Airway epithelial cell (primary cell): ENCODE results near the gene POMGNT1. TPM values are rescaled to one million over a fixed set of nuclear protein-coding genes. Genes with fewer than 3 reads are reported as not detected.

ENCODE experiments used
- total RNA-seq: library from RNA; depleted of rRNA; stranded (reverse); fragments of >200 nt; gene quantifications from 2 replicates; pipeline ENCODE4 v1.2.3, GENCODE V29; 2015

Gene POMGNT1
- total RNA-seq: 51.6 and 58.7 TPM in 2 replicates

GRCh38 chr1:46197964-46198811 is at the start of gene POMGNT1:
Gene POMGNT1 (minus strand): TSS chr1:46198434. CDS start chr1:46197821, 613 bp downstream.

DNA sequence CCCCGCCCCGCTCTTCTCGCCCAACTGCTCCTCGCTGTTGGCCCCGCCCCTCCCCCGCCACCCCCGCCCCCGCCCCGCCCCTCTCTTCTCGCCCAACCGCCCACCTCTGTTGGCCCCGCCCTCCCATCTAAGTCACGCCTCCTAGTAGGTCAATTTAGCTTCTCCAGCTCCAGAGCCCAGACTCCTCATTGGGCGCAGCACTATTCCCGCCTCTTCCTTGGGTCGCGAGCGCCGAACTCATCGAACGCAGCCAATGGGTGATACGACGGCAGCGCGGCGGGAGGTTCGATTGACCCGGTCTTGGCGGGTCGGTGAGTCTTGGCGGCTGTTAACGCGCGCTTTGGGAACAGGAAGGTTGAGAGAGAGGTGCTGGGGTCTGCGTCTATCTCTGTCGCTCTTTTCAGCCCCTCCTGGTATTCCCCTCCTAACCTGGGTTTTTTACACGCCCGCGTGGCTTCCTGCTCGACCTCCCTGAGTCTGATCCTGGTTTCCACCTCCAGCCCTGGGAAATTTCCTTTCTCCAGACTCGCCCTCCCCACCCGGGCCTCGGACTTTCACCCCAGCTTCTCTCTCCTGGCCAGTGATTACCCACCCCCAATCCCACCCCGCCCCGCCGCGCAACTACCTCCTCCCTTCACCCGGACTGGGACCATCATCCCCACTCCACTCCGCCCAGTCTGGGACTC is 49.3 kb upstream of the POMGNT1 start, which contains the start of gene RAD54L:
TSS of gene RAD54L (plus strand) at position 328 of the 686 bp plus-strand sequence. CDS start 643 bp downstream, outside the sequence.

DNA sequence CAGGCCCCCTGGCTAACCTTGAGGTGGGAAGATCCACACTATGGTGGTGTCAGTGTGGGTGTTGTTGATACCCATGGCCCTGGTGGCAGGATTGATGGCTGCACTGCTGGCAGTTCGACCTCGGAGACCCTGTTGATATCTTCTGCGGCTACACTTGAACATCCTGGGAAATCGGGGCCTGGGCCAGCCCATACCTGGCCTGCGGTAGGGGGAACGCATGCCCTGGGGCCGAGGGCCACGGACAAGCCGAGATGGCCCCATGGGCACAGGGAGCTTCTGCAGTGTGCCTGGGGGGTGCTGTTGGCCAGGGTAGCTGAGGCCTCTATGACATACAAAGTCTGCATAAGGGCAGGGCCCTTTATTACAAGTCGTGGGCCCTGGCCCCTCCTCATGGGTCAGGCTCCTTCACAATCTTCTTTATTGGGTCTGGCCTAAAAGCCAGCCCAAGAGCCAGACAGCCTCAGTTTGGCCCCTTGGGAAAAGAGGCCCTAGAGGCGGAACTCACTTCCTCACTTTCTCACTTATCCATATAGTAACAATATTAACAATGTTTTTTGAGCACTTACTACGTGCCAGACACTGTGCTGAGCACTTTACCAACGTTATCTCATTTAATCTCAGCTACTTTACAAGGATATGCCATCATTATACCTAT is 21.9 kb downstream of the POMGNT1 start, which contains the start of gene P3R3URF:
TSS of gene P3R3URF (minus strand) at position 278 of the 655 bp plus-strand sequence. CDS start at position 261, 17 bp downstream.

GRCh38 chr1:46174448-46175231 is 23.6 kb downstream of the POMGNT1 start, which contains the start of gene TSPAN1:
Gene TSPAN1 (plus strand): TSS chr1:46175087. CDS start chr1:46181108, 6,021 bp downstream.

Other genes starting within 250 kb of the POMGNT1 start
- 7.6 and 10.6 TPM in 2 replicates for gene PIK3R3, start 65.8 kb downstream of the POMGNT1 start, total RNA-seq
- 37.5 and 39.6 TPM in 2 replicates for gene TSPAN1, start 23.3 kb downstream of the POMGNT1 start, total RNA-seq
- not detected in 2 replicates for gene P3R3URF, start 21.9 kb downstream of the POMGNT1 start, total RNA-seq
- gene LURAP1, start 4.9 kb upstream of the POMGNT1 start, total RNA-seq: 5.5 and 5.9 TPM in 2 replicates
- gene RAD54L, start 49.3 kb upstream of the POMGNT1 start, total RNA-seq: 9.7 and 33.1 TPM in 2 replicates
- gene LRRC41, start 105.2 kb upstream of the POMGNT1 start, total RNA-seq: 65.8 and 100 TPM in 2 replicates
- 612 and 959 TPM in 2 replicates for gene UQCRH, start 105.3 kb upstream of the POMGNT1 start, total RNA-seq
- 14.3 and 15.9 TPM in 2 replicates for gene NSUN4, start 142.4 kb upstream of the POMGNT1 start, total RNA-seq
- 11.1 and 20.8 TPM in 2 replicates for gene FAAH, start 195.9 kb upstream of the POMGNT1 start, total RNA-seq